ENCODE measurements around the gene C6orf58. TPM values are rescaled to one million over a fixed set of nuclear protein-coding genes. Genes with fewer than 3 reads are reported as not detected.

Gene C6orf58
- total RNA-seq (2021), result not detected in 3 replicates
- percentile 3 among the genes with signal in this experiment for Bru-seq, nascent RNA
- long read RNA-seq, experiment 1, result 0 reads
- long read RNA-seq, experiment 2, partial matches to known transcripts, result 0 of 1 reads
- long read RNA-seq, experiment 2, other reads (novel, unspliced or antisense), result 1 of 1 reads
- long read RNA-seq, experiment 3, partial matches to known transcripts, result 0 of 1 reads
- long read RNA-seq, experiment 3, other reads (novel, unspliced or antisense), result 1 of 1 reads

GRCh38 chr6:127576874-127577273, at the start of gene C6orf58:
C6orf58 (plus strand) TSS chr6:127577174; CDS start chr6:127577186, 12 bp downstream.
- no peaks in the 10 kb centered on the region for H3K9me3 Mint-ChIP-seq
- no peak for ATAC-seq
- no peak within 1 kb of the TSS for H3K27ac Mint-ChIP-seq
- no peaks in the 10 kb centered on the region for H3K36me3 Mint-ChIP-seq
- DNase-seq (ENCODE audit: low spot score), result no peak
- TF ChIP-seq ZSCAN18 (CRISPR knock-in tag; IDR thresholded peaks at IDR 0.05) (no peak), CREB1 (CRISPR knock-in tag; IDR thresholded peaks at IDR 0.05) (no peak), ZNF317 (CRISPR knock-in tag; IDR thresholded peaks at IDR 0.05; ENCODE audit: borderline replicate concordance, low read depth) (no peak), TEAD4 (CRISPR knock-in tag; IDR thresholded peaks at IDR 0.05) (no peak), ZNF232 (CRISPR knock-in tag; IDR thresholded peaks at IDR 0.05) (no peak), NR3C1 (CRISPR knock-in tag; conservative IDR thresholded peaks at IDR 0.05; ENCODE audit: low read depth) (no peak), ZNF671 (CRISPR knock-in tag; IDR thresholded peaks at IDR 0.05) (no peak), NFYB (CRISPR knock-in tag; conservative IDR thresholded peaks at IDR 0.05; ENCODE audit: low read depth) (no peak), HMGXB4 (CRISPR knock-in tag; IDR thresholded peaks at IDR 0.05) (no peak), ZNF219 (CRISPR knock-in tag; IDR thresholded peaks at IDR 0.05; ENCODE audit: borderline replicate concordance) (no peak), NR2C2 (CRISPR knock-in tag; IDR thresholded peaks at IDR 0.05) (no peak), GRHL2 (CRISPR knock-in tag; IDR thresholded peaks at IDR 0.05; ENCODE audit: insufficient replicate concordance, severe bottlenecking) (no peak), CREM (CRISPR knock-in tag; IDR thresholded peaks at IDR 0.05) (no peak), ZNF281 (CRISPR knock-in tag; IDR thresholded peaks at IDR 0.05) (no peak)
- ChIA-PET CTCF (no interaction called here), POLR2A (no interaction called here)
- no peaks in the 10 kb centered on the region for H3K27me3 Mint-ChIP-seq (ENCODE audit: low read depth)
- no peak within 1 kb of the TSS for H3K4me3 Mint-ChIP-seq
- no peaks in the 10 kb centered on the region for H3K4me1 Mint-ChIP-seq

DNA sequence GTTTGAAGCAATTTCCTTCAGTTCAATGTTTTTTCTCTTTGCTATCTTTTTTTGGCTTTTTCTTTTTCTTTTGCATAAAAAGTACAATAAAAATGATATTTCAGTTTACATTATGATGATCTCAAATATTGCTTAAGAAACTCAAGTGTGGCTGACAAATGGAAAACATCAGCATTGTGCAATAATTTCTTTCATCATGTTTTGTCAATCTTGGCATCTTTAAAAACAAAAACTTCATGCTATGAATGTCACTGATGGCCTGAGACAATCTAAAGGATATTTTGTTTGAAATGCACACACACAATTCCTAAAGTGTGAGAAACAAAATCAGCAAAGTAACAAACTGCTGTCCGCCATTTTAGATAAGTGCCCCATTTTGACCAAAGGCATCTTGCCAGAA, 44.0 kb upstream of the C6orf58 start:
- Mint-ChIP-seq H3K4me1 (no peaks in the 10 kb centered on the region), H3K4me3 (no peak overlapping the region), H3K9me3 (no peaks in the 10 kb centered on the region), H3K27me3 (ENCODE audit: low read depth) (no peaks in the 10 kb centered on the region), H3K36me3 (no peaks in the 10 kb centered on the region), H3K27ac (no peak overlapping the region)
- ATAC-seq (no peak), DNase-seq (ENCODE audit: low spot score) (no peak)
- CTCF ChIA-PET, result no interaction called here
- POLR2A ChIA-PET, result no interaction called here
- TF ChIP-seq ZNF532 (CRISPR knock-in tag; IDR thresholded peaks at IDR 0.05; ENCODE audit: borderline replicate concordance), result no peak
- TF ChIP-seq ZBTB21 (CRISPR knock-in tag; IDR thresholded peaks at IDR 0.05; ENCODE audit: borderline replicate concordance), result no peak
- TF ChIP-seq ZNF263 (CRISPR knock-in tag; IDR thresholded peaks at IDR 0.05; ENCODE audit: low read depth), result no peak
- TF ChIP-seq ZNF219 (CRISPR knock-in tag; IDR thresholded peaks at IDR 0.05; ENCODE audit: borderline replicate concordance), result no peak
- TF ChIP-seq, protein P1, sequence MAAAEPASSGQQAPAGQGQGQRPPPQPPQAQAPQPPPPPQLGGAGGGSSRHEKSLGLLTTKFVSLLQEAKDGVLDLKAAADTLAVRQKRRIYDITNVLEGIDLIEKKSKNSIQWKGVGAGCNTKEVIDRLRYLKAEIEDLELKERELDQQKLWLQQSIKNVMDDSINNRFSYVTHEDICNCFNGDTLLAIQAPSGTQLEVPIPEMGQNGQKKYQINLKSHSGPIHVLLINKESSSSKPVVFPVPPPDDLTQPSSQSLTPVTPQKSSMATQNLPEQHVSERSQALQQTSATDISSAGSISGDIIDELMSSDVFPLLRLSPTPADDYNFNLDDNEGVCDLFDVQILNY (CRISPR knock-in tag; IDR thresholded peaks at IDR 0.05), result no peak
- TF ChIP-seq ELF4 (CRISPR knock-in tag; IDR thresholded peaks at IDR 0.05; ENCODE audit: low read depth), result no peak
- no peak for TF ChIP-seq TCF7 (CRISPR knock-in tag; IDR thresholded peaks at IDR 0.05; ENCODE audit: low read depth)
- no peak for TF ChIP-seq ZBTB43 (CRISPR knock-in tag; IDR thresholded peaks at IDR 0.05)
- TF ChIP-seq ATF1 (CRISPR knock-in tag; IDR thresholded peaks at IDR 0.05), result no peak
